Stimulated activated CD4-positive, alpha-beta T cell treated with anti-CD3 and anti-CD28 coated beads, TNF-alpha, amount 100 ng/mL, for 1 hour (primary cell): ENCODE measurements around the gene RERE.
"Not testable (repeated sequence)": the region's sequence is repeated elsewhere in the genome, so short reads cannot be mapped to it uniquely, and the experiment has no call there.

ENCODE experiments used
- DNase-seq, 3 donors: peaks; one replicate each; pipeline ENCODE4 v3.0.0-alpha.2; 2020; ENCODE audit warnings: low read depth in 3 of 3, low spot score in 1 of 3

The RERE gene

GRCh38 chr1:8844501-8845006, 27.1 kb upstream of the RERE start:
- DNase-seq: no peak

DNA sequence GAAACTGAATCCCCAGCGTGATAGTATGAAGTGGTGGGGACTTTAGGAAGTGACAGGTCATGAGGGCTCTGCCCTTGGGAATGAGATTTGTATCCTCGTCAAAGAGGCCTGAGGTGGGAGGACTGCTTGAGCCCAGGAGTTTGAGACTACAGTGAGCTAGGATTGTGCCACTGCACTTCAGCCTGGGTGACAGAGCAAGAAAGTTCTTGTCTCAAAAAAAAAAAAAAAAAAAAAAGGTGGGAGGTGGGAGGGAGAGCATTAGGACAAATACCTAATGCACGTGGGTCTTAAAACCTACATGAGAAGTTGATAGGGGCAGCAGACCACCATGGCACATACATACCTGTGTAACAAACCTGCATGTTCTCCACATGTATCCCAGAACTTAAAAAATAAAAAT, 24.0 kb upstream of the RERE start:
- DNase-seq: no peak

- DNase-seq: no peak
Measured at GRCh38 chr1:8839990-8840389, 22.6 kb upstream of the RERE start.

GRCh38 chr1:8835941-8836643, 18.7 kb upstream of the RERE start:
- DNase-seq: no peak

DNA sequence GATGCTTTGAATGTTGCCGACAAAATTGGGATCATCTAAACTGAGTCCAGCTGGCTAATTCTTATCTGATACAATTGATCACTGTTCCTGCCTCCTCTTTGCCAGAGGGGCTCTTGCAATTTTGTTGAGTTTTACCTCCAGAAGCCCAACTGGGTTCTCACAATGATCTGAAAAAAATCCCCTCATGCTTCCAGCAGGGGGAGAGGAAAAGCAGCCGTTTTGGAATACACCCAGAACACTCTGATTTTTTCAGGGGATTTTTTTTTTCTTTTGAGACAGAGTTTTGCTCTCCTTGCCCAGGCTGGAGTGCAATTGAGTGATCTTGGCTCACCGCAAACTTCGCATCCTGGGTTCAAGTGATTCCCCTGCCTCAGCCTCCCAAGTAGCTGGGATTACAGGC, 13.9 kb upstream of the RERE start:
- no peak for DNase-seq

GRCh38 chr1:8830732-8831131, 13.3 kb upstream of the RERE start:
- DNase-seq: not testable (repeated sequence)

GRCh38 chr1:8825985-8826481, 8.6 kb upstream of the RERE start:
- DNase-seq: no peak

DNA sequence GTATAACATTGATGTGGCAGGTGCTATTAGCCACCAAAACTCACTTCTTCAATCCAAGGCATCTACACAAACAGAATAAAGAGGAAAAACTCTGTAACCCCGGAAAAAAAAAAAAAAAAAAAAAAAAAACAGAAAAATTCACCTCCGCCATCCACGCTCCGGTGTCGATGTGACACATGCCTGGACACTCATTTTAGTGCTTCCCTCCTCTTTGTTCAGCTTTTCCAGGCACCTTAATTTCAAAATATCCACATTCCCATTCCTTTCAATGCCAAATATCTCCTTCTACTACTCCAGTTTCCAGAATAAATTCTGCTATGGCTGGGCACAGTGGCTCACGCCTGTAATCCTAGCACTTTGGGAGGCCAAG, 5.8 kb upstream of the RERE start:
- no peak for DNase-seq

DNA sequence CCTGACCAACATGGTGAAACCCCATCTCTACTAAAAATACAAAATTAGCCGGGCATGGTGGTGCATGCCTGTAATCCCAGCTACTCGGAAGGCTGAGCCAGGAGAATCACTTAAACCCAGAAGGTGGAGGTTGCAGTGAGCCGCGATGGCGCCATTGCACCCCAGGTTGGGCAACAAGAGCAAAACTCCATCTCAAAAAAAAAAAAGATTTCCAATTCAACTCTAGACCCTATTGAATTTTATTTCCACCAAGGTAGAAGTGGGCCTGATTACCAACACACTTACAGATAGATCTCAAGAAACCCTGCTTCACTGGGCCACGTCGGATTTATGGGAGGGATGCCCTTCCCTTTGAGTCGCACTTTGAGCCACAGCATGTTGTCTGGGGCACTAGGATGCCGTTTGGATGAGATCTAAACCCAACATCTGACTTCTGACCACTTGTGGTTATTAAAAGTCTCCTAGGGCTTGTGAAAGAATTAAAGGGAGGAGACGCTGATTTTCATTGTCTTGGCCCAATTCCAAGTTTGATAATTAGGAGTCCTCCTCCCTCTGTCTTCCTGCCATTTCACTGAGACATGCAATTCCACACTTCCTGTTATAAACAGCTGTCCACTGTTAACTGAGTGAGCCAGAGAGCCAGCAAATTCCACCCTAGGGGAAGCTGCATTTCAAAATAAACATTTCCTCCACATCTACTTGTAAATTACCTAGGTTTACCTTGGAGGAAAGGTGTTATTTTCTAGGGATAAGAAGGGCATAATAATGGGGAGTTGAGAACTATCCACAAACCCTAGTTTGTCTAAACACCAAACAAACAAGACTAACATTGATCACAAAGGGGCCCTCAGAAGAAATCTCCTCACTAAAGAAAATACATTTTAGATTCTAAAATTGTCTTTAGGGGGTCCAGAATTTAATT, 5.2 kb upstream of the RERE start:
- no peak for DNase-seq

GRCh38 chr1:8821084-8821483, 3.6 kb upstream of the RERE start:
- DNase-seq: no peak

- DNase-seq: not testable (repeated sequence)
Measured at GRCh38 chr1:8818789-8819188, 1.3 kb upstream of the RERE start.

DNA sequence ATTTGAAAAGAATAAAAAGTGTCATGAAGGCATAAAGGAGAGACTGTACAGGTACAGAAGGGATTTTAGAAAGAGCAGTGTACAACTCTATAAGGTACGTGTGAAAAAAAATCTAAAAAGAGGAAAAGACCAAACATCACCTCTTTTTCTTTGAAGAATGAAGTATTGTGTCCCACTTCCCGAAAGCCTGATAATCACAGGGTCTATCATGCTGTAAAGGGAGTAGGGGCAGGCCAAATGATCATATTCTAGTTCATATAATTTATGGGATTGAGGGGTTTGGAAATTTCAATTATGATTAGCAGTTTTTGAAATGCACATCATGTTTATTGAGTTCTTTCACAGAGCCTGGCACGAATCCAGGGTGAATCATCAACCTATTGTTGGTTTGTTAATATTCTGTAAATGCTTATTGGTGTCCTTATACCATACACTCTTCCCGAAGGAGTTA, 910 bp upstream of the RERE start:
- DNase-seq: no peak

DNA sequence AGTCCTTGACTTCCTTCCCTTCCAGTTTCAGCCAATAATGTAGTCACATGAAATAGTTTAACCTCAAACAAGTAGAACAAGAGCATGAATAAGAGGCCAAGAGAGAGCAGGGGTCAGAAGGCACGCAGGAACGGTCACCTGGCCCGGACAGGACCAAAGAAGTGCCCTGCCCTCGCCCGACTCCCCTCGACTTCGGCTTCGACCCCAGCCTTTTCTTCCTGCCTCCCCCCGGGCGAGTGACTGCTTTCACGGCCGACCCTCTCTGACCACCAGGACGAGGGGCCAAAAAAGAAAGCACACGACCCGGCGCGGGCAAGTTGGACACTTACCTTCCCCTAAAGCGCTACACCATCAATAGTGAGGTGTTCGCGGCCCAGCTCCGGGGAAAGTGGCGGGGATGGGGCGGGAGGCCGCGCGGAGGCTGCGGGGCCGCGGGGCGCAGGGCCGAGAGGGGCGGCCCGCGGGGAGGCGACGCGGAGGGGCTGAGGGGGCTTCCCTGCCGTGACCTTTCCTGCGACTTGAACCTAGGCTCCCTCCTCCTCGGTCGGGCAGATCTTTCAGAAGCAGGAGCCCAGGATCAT, 519 bp downstream of the RERE start:
- DNase-seq: peak in 1 of 3 donors; percentile 14

- DNase-seq: no peak
Measured at GRCh38 chr1:8816264-8816663, 1.2 kb downstream of the RERE start.

DNA sequence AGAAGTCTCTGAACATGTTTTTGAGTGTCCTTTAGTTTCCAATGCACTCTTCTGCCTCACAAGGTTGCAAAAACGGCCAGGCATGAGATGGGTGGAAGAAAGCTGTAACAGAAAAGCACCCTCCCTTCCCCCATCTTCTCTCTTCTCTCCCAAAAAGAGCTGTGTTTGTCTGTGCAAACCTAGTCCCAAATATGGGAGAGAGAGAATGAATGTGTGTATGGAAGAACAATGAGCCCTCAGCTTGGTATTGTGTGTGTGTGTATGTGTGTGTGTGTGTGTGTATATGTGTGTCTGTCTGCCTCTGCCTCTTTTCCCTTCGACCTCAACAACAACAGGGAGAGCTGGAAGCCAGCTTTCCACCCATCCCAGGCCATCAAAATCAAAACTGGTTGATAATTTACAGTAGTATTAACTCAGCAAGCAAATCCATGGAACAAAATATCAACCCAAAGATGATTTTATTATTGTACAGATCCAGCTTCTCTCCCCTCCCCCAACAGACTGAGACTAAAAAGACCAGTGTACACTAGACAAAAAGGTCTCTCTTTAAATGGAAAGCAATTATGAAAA, 1.8 kb downstream of the RERE start:
- DNase-seq: no peak

DNA sequence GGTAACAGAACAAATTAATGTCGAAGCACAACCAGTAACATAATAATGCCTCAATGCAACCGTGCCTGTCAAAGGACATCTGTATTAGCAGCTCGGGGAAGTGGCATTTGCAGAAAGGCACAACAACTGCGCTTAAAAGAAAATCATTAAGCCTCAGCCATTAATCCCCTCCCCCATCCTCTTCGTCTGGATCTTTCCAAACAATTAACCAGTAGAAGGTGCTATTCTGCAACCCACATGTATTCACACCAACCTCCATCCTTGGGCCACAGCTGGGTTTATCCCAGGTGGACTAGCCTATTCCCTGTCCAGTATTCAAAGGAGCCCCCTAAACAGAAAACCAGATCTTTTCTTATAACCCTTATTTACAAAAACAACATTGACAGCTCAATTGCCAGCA, 2.6 kb downstream of the RERE start:
- no peak for DNase-seq

DNA sequence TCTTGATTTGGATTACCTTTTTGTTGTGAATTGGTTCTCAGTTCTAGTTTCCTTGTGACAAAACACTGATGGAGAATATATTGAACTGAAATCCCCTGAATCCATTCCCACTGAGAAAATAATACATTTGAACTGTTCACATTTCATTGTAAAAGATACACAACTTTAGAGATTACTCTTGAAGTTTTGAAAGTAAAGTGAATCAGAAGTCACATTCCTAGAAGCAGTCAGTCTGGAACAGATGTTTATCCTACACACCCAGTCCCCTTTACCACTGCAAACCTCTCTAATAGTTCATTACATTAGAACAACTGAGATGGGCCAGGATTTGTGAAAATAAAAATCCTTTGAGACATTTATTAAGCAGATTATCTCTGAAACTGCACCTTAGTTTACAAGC, 3.4 kb downstream of the RERE start:
- DNase-seq: no peak

GRCh38 chr1:8813016-8813763, 4.2 kb downstream of the RERE start:
- DNase-seq: no peak

- DNase-seq: no peak
Measured at GRCh38 chr1:8812081-8812480, 5.4 kb downstream of the RERE start.

DNA sequence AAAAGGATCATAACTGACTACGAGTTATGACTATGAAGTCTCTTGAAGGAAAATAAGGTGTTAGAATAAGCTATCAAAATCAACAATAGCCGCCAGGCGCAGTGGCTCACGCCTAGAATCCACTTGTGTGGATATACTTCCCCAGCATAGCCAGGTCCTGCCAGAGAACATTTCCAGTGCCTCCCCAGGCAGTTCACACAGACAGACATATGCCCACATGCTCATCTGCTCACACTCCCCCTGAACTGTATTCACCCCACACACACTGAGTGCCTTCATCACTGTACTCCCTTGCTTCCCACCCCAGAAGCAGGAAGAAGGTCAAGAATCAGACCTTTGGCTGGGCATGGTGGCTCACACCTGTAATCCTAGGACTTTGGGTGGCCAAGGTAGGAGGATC, 6.5 kb downstream of the RERE start:
- DNase-seq: no peak

DNA sequence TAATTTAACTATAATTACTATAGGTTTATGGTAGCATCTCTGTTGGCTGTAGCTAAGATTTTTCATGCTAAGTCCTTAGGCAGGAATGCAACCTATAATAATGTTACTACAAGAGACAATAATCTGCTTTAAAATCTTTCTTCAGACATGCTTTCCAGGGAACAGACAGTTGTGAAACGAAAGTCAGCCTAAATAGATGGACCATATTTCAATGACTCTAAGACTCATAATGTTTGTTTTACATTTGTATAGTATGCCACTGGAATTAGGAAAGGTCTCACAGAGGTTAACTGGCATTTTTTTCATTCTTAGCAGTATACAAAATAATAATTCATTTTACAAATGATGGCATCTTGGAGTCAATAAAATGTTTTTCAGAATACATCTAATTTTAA, 8.1 kb downstream of the RERE start:
- no peak for DNase-seq
